GM21825 (cell line): ENCODE results near the gene GPATCH8.

Experiments used
- ATAC-seq: cut with Tn5 transposase; IDR thresholded peaks from one replicate; pipeline ENCODE4 v1.9.1; 2021; ENCODE audit warnings: mild to moderate bottlenecking, moderate library complexity; ENCODE audit not compliant: unreplicated experiment

The GPATCH8 gene

GRCh38 chr17:44464037-44464436 lies 39.2 kb downstream of the GPATCH8 start:
- no peak for ATAC-seq

GRCh38 chr17:44451832-44452231 lies 51.4 kb downstream of the GPATCH8 start:
- no peak for ATAC-seq

GRCh38 chr17:44451016-44451627 lies 52.1 kb downstream of the GPATCH8 start:
- ATAC-seq, result no peak

- no peak for ATAC-seq
These were observed 54.8 kb downstream of the GPATCH8 start for GRCh38 chr17:44448412-44448811.

GRCh38 chr17:44444735-44445105 lies 58.5 kb downstream of the GPATCH8 start:
- ATAC-seq, result no peak

GRCh38 chr17:44442806-44443205 lies 60.4 kb downstream of the GPATCH8 start:
- ATAC-seq, result no peak

- ATAC-seq, result no peak
These were observed 64.0 kb downstream of the GPATCH8 start for GRCh38 chr17:44439168-44439567.

- ATAC-seq, result no peak
These were observed 64.6 kb downstream of the GPATCH8 start for GRCh38 chr17:44438636-44439035.

- no peak for ATAC-seq
These were observed 66.9 kb downstream of the GPATCH8 start for GRCh38 chr17:44436336-44436735.

- ATAC-seq, result no peak
These were observed 70.7 kb downstream of the GPATCH8 start for GRCh38 chr17:44432254-44433157.

- no peak for ATAC-seq
These were observed 78.3 kb downstream of the GPATCH8 start for GRCh38 chr17:44424828-44425461.

GRCh38 chr17:44417553-44417952 lies 85.7 kb downstream of the GPATCH8 start:
- no peak for ATAC-seq

GRCh38 chr17:44416558-44417289 lies 86.5 kb downstream of the GPATCH8 start:
- no peak for ATAC-seq

GRCh38 chr17:44414394-44415155 lies 88.6 kb downstream of the GPATCH8 start:
- ATAC-seq, result no peak

GRCh38 chr17:44409309-44410028 lies 93.7 kb downstream of the GPATCH8 start:
- ATAC-seq, result no peak

- no peak for ATAC-seq
These were observed 94.4 kb downstream of the GPATCH8 start for GRCh38 chr17:44408786-44409185.

GRCh38 chr17:44402564-44403172 lies 100.5 kb downstream of the GPATCH8 start:
- peak; percentile 71 for ATAC-seq

- ATAC-seq, result no peak
These were observed 102.9 kb downstream of the GPATCH8 start for GRCh38 chr17:44400226-44400847.
